SJSA1 (cell line): ENCODE measurements around the gene MSX1. TPM values are rescaled to one million over a fixed set of nuclear protein-coding genes. Genes with fewer than 3 reads are reported as not detected.

ENCODE experiments used
- DNase-seq, 2 experiments: peaks; one replicate each; pipeline ENCODE4 v3.0.0-alpha.2; 2015 to 2020; ENCODE audit warnings: low spot score in 2 of 2, low read depth in 1 of 2
- H3K27ac ChIP-seq: fragments of 250-450 bp; sonication (Bioruptor Pico); 2 replicates; pipeline ENCODE4 v1.5.1; 2020; ENCODE audit warnings: mild to moderate bottlenecking, moderate library complexity
- H3K27me3 ChIP-seq: fragments of 250-450 bp; sonication (Bioruptor Pico); replicated peaks from 2 replicates; pipeline ENCODE4 v1.5.1; 2020; ENCODE audit warnings: mild to moderate bottlenecking, moderate library complexity
- H3K36me3 ChIP-seq: fragments of 250-450 bp; sonication (Bioruptor Pico); 2 replicates; pipeline ENCODE4 v1.5.1; 2020; ENCODE audit warnings: mild to moderate bottlenecking
- H3K4me1 ChIP-seq: fragments of 250-450 bp; sonication (Bioruptor Pico); replicated peaks from 2 replicates; pipeline ENCODE4 v1.6.1; 2021; ENCODE audit warnings: mild to moderate bottlenecking
- H3K4me3 ChIP-seq: fragments of 250-450 bp; sonication (Bioruptor Pico); 2 replicates; pipeline ENCODE4 v1.5.1; 2020; ENCODE audit warnings: mild to moderate bottlenecking
- H3K9me3 ChIP-seq: fragments of 250-450 bp; sonication (Bioruptor Pico); replicated peaks from 2 replicates; pipeline ENCODE4 v1.5.1; 2020; ENCODE audit warnings: mild to moderate bottlenecking
- total RNA-seq: library from RNA; depleted of rRNA; stranded (reverse); fragments of >200 nt; shearing (Covaris generic); gene quantifications from 2 replicates; pipeline ENCODE4 v1.2.3, GENCODE V29; 2014

Gene MSX1
- total RNA-seq, 1 experiment from 2014 or later, result 10.9 TPM

- Histone ChIP-seq H3K4me3 (no peak overlapping the region), H3K4me1 (no peaks in the 10 kb centered on the region), H3K27ac (no peak overlapping the region), H3K9me3 (no peaks in the 10 kb centered on the region), H3K27me3 (peaks cover 20% of the 10 kb centered on the region), H3K36me3 (no peaks in the 10 kb centered on the region)
- no peak for DNase-seq
These were observed 14.8 kb downstream of the MSX1 start for GRCh38 chr4:4874254-4874653.

- DNase-seq, result no peak
- Histone ChIP-seq H3K4me1 (no peaks in the 10 kb centered on the region), H3K4me3 (no peak overlapping the region), H3K27me3 (peaks cover 17% of the 10 kb centered on the region), H3K9me3 (no peaks in the 10 kb centered on the region), H3K36me3 (no peaks in the 10 kb centered on the region), H3K27ac (no peak overlapping the region)
These were observed 15.7 kb downstream of the MSX1 start for GRCh38 chr4:4875147-4875546.

GRCh38 chr4:4875611-4876010 is 16.1 kb downstream of the MSX1 start:
- Histone ChIP-seq H3K4me1 (no peaks in the 10 kb centered on the region), H3K27ac (no peak overlapping the region), H3K9me3 (no peaks in the 10 kb centered on the region), H3K27me3 (peaks cover 15% of the 10 kb centered on the region), H3K36me3 (no peaks in the 10 kb centered on the region), H3K4me3 (no peak overlapping the region)
- DNase-seq, result no peak

GRCh38 chr4:4876945-4877661 is 17.6 kb downstream of the MSX1 start:
- Histone ChIP-seq H3K4me1 (no peaks in the 10 kb centered on the region), H3K4me3 (no peak overlapping the region), H3K27me3 (peaks cover 3% of the 10 kb centered on the region), H3K27ac (no peak overlapping the region), H3K9me3 (no peaks in the 10 kb centered on the region), H3K36me3 (no peaks in the 10 kb centered on the region)
- DNase-seq, result no peak

- H3K27me3 ChIP-seq, result no peaks in the 10 kb centered on the region
- no peak overlapping the region for H3K4me3 ChIP-seq
- H3K9me3 ChIP-seq, result no peaks in the 10 kb centered on the region
- no peaks in the 10 kb centered on the region for H3K4me1 ChIP-seq
- no peak overlapping the region for H3K27ac ChIP-seq
- no peaks in the 10 kb centered on the region for H3K36me3 ChIP-seq
- no peak for DNase-seq
These were observed 21.0 kb downstream of the MSX1 start for GRCh38 chr4:4880492-4880891.

- Histone ChIP-seq H3K4me3 (no peak overlapping the region), H3K9me3 (no peaks in the 10 kb centered on the region), H3K36me3 (no peaks in the 10 kb centered on the region), H3K27ac (no peak overlapping the region), H3K27me3 (no peaks in the 10 kb centered on the region), H3K4me1 (no peaks in the 10 kb centered on the region)
- no peak for DNase-seq
These were observed 22.0 kb downstream of the MSX1 start for GRCh38 chr4:4881432-4881831.

- Histone ChIP-seq H3K4me3 (no peak overlapping the region), H3K27ac (no peak overlapping the region), H3K9me3 (no peaks in the 10 kb centered on the region), H3K27me3 (no peaks in the 10 kb centered on the region), H3K4me1 (no peaks in the 10 kb centered on the region), H3K36me3 (no peaks in the 10 kb centered on the region)
- DNase-seq, result no peak
These were observed 25.1 kb downstream of the MSX1 start for GRCh38 chr4:4884611-4885010.

GRCh38 chr4:4887426-4887825 is 28.0 kb downstream of the MSX1 start:
- H3K36me3 ChIP-seq, result no peaks in the 10 kb centered on the region
- no peak overlapping the region for H3K27ac ChIP-seq
- no peaks in the 10 kb centered on the region for H3K4me1 ChIP-seq
- no peaks in the 10 kb centered on the region for H3K9me3 ChIP-seq
- DNase-seq, result no peak
- H3K4me3 ChIP-seq, result no peak overlapping the region
- no peaks in the 10 kb centered on the region for H3K27me3 ChIP-seq

GRCh38 chr4:4888695-4889094 is 29.2 kb downstream of the MSX1 start:
- Histone ChIP-seq H3K36me3 (no peaks in the 10 kb centered on the region), H3K4me1 (no peaks in the 10 kb centered on the region), H3K9me3 (no peaks in the 10 kb centered on the region), H3K27ac (no peak overlapping the region), H3K4me3 (no peak overlapping the region), H3K27me3 (no peaks in the 10 kb centered on the region)
- DNase-seq, result no peak

- Histone ChIP-seq H3K9me3 (no peaks in the 10 kb centered on the region), H3K27ac (no peak overlapping the region), H3K4me3 (no peak overlapping the region), H3K27me3 (no peaks in the 10 kb centered on the region), H3K36me3 (no peaks in the 10 kb centered on the region), H3K4me1 (no peaks in the 10 kb centered on the region)
- DNase-seq, result no peak
These were observed 30.3 kb downstream of the MSX1 start for GRCh38 chr4:4889781-4890180.

GRCh38 chr4:4890574-4891255 is 31.2 kb downstream of the MSX1 start:
- Histone ChIP-seq H3K27ac (no peak overlapping the region), H3K27me3 (no peaks in the 10 kb centered on the region), H3K36me3 (no peaks in the 10 kb centered on the region), H3K4me3 (no peak overlapping the region), H3K9me3 (no peaks in the 10 kb centered on the region), H3K4me1 (no peaks in the 10 kb centered on the region)
- no peak for DNase-seq

GRCh38 chr4:4893721-4894120 is 34.3 kb downstream of the MSX1 start:
- DNase-seq, result no peak
- H3K27me3 ChIP-seq, result no peaks in the 10 kb centered on the region
- no peak overlapping the region for H3K27ac ChIP-seq
- H3K9me3 ChIP-seq, result no peaks in the 10 kb centered on the region
- H3K36me3 ChIP-seq, result no peaks in the 10 kb centered on the region
- no peaks in the 10 kb centered on the region for H3K4me1 ChIP-seq
- no peak overlapping the region for H3K4me3 ChIP-seq

- no peak overlapping the region for H3K27ac ChIP-seq
- no peaks in the 10 kb centered on the region for H3K9me3 ChIP-seq
- H3K4me3 ChIP-seq, result no peak overlapping the region
- no peaks in the 10 kb centered on the region for H3K27me3 ChIP-seq
- no peak for DNase-seq
- H3K4me1 ChIP-seq, result no peaks in the 10 kb centered on the region
- H3K36me3 ChIP-seq, result no peaks in the 10 kb centered on the region
These were observed 39.9 kb downstream of the MSX1 start for GRCh38 chr4:4899202-4899925.

GRCh38 chr4:4901877-4902276 is 42.4 kb downstream of the MSX1 start:
- Histone ChIP-seq H3K9me3 (no peaks in the 10 kb centered on the region), H3K27me3 (no peaks in the 10 kb centered on the region), H3K36me3 (no peaks in the 10 kb centered on the region)

More at GRCh38 chr4:4901877-4902276, 42.4 kb downstream of the MSX1 start:
- Histone ChIP-seq H3K27ac (no peak overlapping the region), H3K4me3 (no peak overlapping the region), H3K4me1 (no peaks in the 10 kb centered on the region)
- DNase-seq, result no peak
